Testis (tissue), 2 donors: ENCODE data around the gene NSRP1.

Experiments
- CTCF ChIP-seq, 3 experiments: fragments of 450-650 bp in 2 of 3; fragments of 200-600 bp in 1 of 3; sonication (generic) in 1 of 3; IDR thresholded peaks; one replicate each; pipeline ENCODE4 v1.5.1; 2016 to 2019; ENCODE audit warnings: antibody characterized with exemption in 3 of 3, mild to moderate bottlenecking in 2 of 3, moderate library complexity in 1 of 3
- POLR2A ChIP-seq: fragments of 450-650 bp; IDR thresholded peaks from one replicate; pipeline ENCODE4 v1.6.1; 2017; ENCODE audit warnings: antibody characterized with exemption, mild to moderate bottlenecking, moderate library complexity

GRCh38 chr17:30132615-30133014, 16.0 kb downstream of the NSRP1 start:
- TF ChIP-seq POLR2A = no peak
- no peak for TF ChIP-seq CTCF (IDR thresholded peaks at IDR 0.05)
